Measurements from ENCODE around the gene LRRN2. TPM values are rescaled to one million over a fixed set of nuclear protein-coding genes. Genes with fewer than 3 reads are reported as not detected.

Gene LRRN2
- total RNA-seq, 1 experiment from 2014 or later: 5.3 TPM

GRCh38 chr1:204618148-204618760 is 67.3 kb downstream of the LRRN2 start:
- no peak for TF ChIP-seq ZBTB21 (CRISPR knock-in tag; IDR thresholded peaks at IDR 0.05; ENCODE audit: borderline replicate concordance)
- TF ChIP-seq E2F4 (CRISPR knock-in tag; IDR thresholded peaks at IDR 0.05; ENCODE audit: borderline replicate concordance, low read depth): no peak
- no peak for TF ChIP-seq OVOL2 (CRISPR knock-in tag; IDR thresholded peaks at IDR 0.05; ENCODE audit: borderline replicate concordance)
- TF ChIP-seq CDX4 (CRISPR knock-in tag; IDR thresholded peaks at IDR 0.05; ENCODE audit: borderline replicate concordance): no peak
- TF ChIP-seq ZNF232 (CRISPR knock-in tag; IDR thresholded peaks at IDR 0.05): no peak
- TF ChIP-seq MLX (CRISPR knock-in tag; IDR thresholded peaks at IDR 0.05): no peak
- no peak for TF ChIP-seq ZNF121 (CRISPR knock-in tag; IDR thresholded peaks at IDR 0.05)
- TF ChIP-seq PRDM15 (CRISPR knock-in tag; IDR thresholded peaks at IDR 0.05): no peak
- no peak for TF ChIP-seq ZNF512 (CRISPR knock-in tag; IDR thresholded peaks at IDR 0.05; ENCODE audit: borderline replicate concordance)
- TF ChIP-seq TEAD1 (CRISPR knock-in tag; IDR thresholded peaks at IDR 0.05): no peak
- no peak for TF ChIP-seq ELF4 (CRISPR knock-in tag; IDR thresholded peaks at IDR 0.05; ENCODE audit: low read depth)
- TF ChIP-seq TCF7 (CRISPR knock-in tag; IDR thresholded peaks at IDR 0.05; ENCODE audit: low read depth): no peak
- TF ChIP-seq PREB (CRISPR knock-in tag; IDR thresholded peaks at IDR 0.05; ENCODE audit: borderline replicate concordance): no peak
- no peak for TF ChIP-seq NR2C2 (CRISPR knock-in tag; IDR thresholded peaks at IDR 0.05)
- TF ChIP-seq GRHL2 (CRISPR knock-in tag; IDR thresholded peaks at IDR 0.05; ENCODE audit: insufficient replicate concordance, severe bottlenecking): no peak
- no peak for TF ChIP-seq ESRRA (CRISPR knock-in tag; IDR thresholded peaks at IDR 0.05; ENCODE audit: borderline replicate concordance)
- no peak for TF ChIP-seq HMGA2 (CRISPR knock-in tag; IDR thresholded peaks at IDR 0.05)
- no peak for TF ChIP-seq NR1H2 (CRISPR knock-in tag; IDR thresholded peaks at IDR 0.05)
- TF ChIP-seq IRF2 (CRISPR knock-in tag; IDR thresholded peaks at IDR 0.05; ENCODE audit: borderline replicate concordance, low read depth): no peak
- H3K4me3 Mint-ChIP-seq: no peak overlapping the region
- no peak for ATAC-seq
- H3K9me3 Mint-ChIP-seq: no peaks in the 10 kb centered on the region
- DNase-seq (ENCODE audit: low spot score): no peak
- CTCF ChIA-PET: interaction anchor here (1.1 to 2.6 kb wide), 4 partner anchors 42 to 189 kb away, joined by 4 to 14 read pairs (median 6); no protein-coding TSS in a partner anchor
- H3K27me3 Mint-ChIP-seq (ENCODE audit: low read depth): no peaks in the 10 kb centered on the region; the same call in none of the 2 replicates
- H3K4me1 Mint-ChIP-seq: peaks cover 9% of the 10 kb centered on the region
- H3K27ac Mint-ChIP-seq: no peak overlapping the region
- no peaks in the 10 kb centered on the region for H3K36me3 Mint-ChIP-seq
- POLR2A ChIA-PET: no interaction called here

All from WTC11 (cell line).